HepG2 (cell line): ENCODE measurements around the gene FAM234A.

Experiments used
- BRF2 ChIP-seq: sonication (generic); formaldehyde crosslinking; IDR thresholded peaks from 2 replicates; pipeline ENCODE4 v1.8.1; 2022; ENCODE audit warnings: mild to moderate bottlenecking, missing genetic modification reagents
- HOXA7 ChIP-seq: sonication (generic); formaldehyde crosslinking; IDR thresholded peaks from 2 replicates; pipeline ENCODE4 v1.8.1; 2022; ENCODE audit warnings: mild to moderate bottlenecking, missing genetic modification reagents, moderate library complexity
- KDM1A ChIP-seq: IDR thresholded peaks from 2 replicates; pipeline ENCODE4 v1.6.1; 2016; ENCODE audit warnings: missing compliant biosample characterization
- KDM5A ChIP-seq: fragments of 200-600 bp; sonication (generic); IDR thresholded peaks from 2 replicates; pipeline ENCODE4 v1.7.0; 2018; ENCODE audit warnings: antibody characterized with exemption, mild to moderate bottlenecking, low read length, borderline replicate concordance
- MAFK ChIP-seq, 2 experiments: IDR thresholded peaks in 1 of 2; conservative IDR thresholded peaks in 1 of 2; 2 replicates each; pipeline ENCODE4 v1.6.1; 2011; ENCODE audit warnings: improper control_type of control experiment in 2 of 2, low read length in 2 of 2
- NR3C1 ChIP-seq: sonication (generic); formaldehyde crosslinking; IDR thresholded peaks from 2 replicates; pipeline ENCODE4 v1.4.0; 2020; ENCODE audit warnings: missing genetic modification reagents
- RFX5 ChIP-seq: IDR thresholded peaks from 2 replicates; pipeline ENCODE4 v1.6.1; 2011; ENCODE audit warnings: low read depth, low read length, improper control_type of control experiment
- SAP130 ChIP-seq: IDR thresholded peaks from 2 replicates; pipeline ENCODE4 v1.6.1; 2016; ENCODE audit warnings: low read depth
- ZNF512 ChIP-seq: sonication (generic); formaldehyde crosslinking; IDR thresholded peaks from 2 replicates; pipeline ENCODE4 v1.4.0; 2020; ENCODE audit warnings: mild to moderate bottlenecking, missing genetic modification reagents

DNA sequence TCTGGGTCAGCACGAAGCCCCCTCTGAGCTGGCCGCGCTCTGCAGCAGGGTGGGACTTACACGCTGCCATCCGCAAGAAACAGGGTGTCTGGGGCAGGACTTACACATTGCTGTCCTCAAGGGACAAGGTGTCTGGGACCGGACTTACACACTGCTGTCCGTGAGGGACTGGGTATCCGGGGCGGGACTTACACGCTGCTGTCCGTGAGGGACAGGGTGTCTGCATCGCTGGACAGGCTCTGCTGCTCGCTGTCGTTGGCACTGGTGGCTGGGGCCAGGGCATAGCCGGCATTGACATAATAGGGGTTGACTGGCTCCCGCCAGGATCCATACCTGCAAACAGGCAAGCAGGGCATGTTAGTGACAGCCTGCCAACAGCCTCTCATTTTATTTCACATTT is 79.7 kb downstream of the FAM234A start:
- TF ChIP-seq KDM1A (CRISPR knock-in tag), result no peak
- no peak for TF ChIP-seq SAP130 (CRISPR knock-in tag)
- TF ChIP-seq HOXA7 (CRISPR knock-in tag), result no peak
- no peak for TF ChIP-seq ZNF512
- TF ChIP-seq RFX5, result no peak
- TF ChIP-seq BRF2 (CRISPR knock-in tag), result no peak
- TF ChIP-seq KDM5A, result no peak
- no peak for TF ChIP-seq NR3C1 (CRISPR knock-in tag)
- no peak for TF ChIP-seq MAFK (conservative IDR thresholded peaks at IDR 0.05 in 1 of 2, IDR thresholded peaks at IDR 0.05 in 1 of 2; ENCODE audit: low read length in 2 of 2)
